Spleen (tissue), 11 donors: ENCODE data around the gene ITGA7. TPM values are rescaled to one million over a fixed set of nuclear protein-coding genes. Genes with fewer than 3 reads are reported as not detected.

Experiments
- DNase-seq: peaks from one replicate; pipeline ENCODE4 v3.0.0-alpha.2; 2020
- H3K27ac ChIP-seq, 8 donors: fragments of 200-600 bp; sonication (generic) in 7 of 8; 1 replicate in 4 of 8; 2 replicates in 4 of 8; pipeline versions ENCODE4 v1.5.0 to v1.8.0; 2016 to 2021; ENCODE audit warnings: inconsistent platforms in 4 of 8, mild to moderate bottlenecking in 4 of 8, moderate library complexity in 1 of 8
- H3K27me3 ChIP-seq, 7 donors: fragments of 200-600 bp; sonication (generic) in 6 of 7; replicated peaks in 1 of 7; 1 replicate in 4 of 7; 2 replicates in 3 of 7; pipeline versions ENCODE4 v1.5.0 to v1.8.0; 2016 to 2021; ENCODE audit warnings: inconsistent platforms in 3 of 7, mild to moderate bottlenecking in 1 of 7
- H3K36me3 ChIP-seq, 6 donors: fragments of 200-600 bp; sonication (generic) in 5 of 6; 1 replicate in 4 of 6; 2 replicates in 2 of 6; pipeline versions ENCODE4 v1.5.0 to v1.8.0; 2016 to 2021; ENCODE audit warnings: inconsistent platforms in 2 of 6
- H3K4me1 ChIP-seq, 6 donors: fragments of 200-600 bp; sonication (generic) in 5 of 6; 1 replicate in 3 of 6; 2 replicates in 3 of 6; pipeline versions ENCODE4 v1.5.0 to v1.8.0; 2016 to 2021; ENCODE audit warnings: inconsistent platforms in 3 of 6
- H3K4me3 ChIP-seq, 8 donors: fragments of 200-600 bp; sonication (generic) in 7 of 8; 1 replicate in 4 of 8; 2 replicates in 4 of 8; pipeline versions ENCODE4 v1.5.0 to v1.8.0; 2016 to 2021; ENCODE audit warnings: inconsistent platforms in 4 of 8, mild to moderate bottlenecking in 4 of 8, moderate library complexity in 2 of 8
- H3K9me3 ChIP-seq, 8 donors: fragments of 200-600 bp; sonication (generic) in 7 of 8; 1 replicate in 4 of 8; 2 replicates in 4 of 8; pipeline versions ENCODE4 v1.5.0 to v1.8.0; 2016 to 2021; ENCODE audit warnings: inconsistent platforms in 4 of 8
- POLR2A ChIP-seq, 3 donors: fragments of 450-650 bp; IDR thresholded peaks; one replicate each; pipeline ENCODE4 v1.5.1; 2017; ENCODE audit warnings: antibody characterized with exemption in 3 of 3, mild to moderate bottlenecking in 1 of 3
- POLR2AphosphoS5 ChIP-seq, 3 donors: sonication (generic); formaldehyde crosslinking; IDR thresholded peaks; one replicate each; pipeline ENCODE4 v1.5.1; 2017; ENCODE audit warnings: antibody characterized with exemption in 3 of 3
- WGBS, 5 donors: extraction: QIAGEN DNeasy Blood & Tissue Kit in 3 of 5; methylation state at CpG; one replicate each; pipeline versions ENCODE4 v1.1.5 to v1.1.7; 2013 to 2018; 5-methylcytosine and 5-hydroxymethylcytosine counted together
- intact Hi-C: fragments of 100-400 bp; cut with DNase I; formaldehyde crosslinking; loops from one replicate; pipeline ENCODE4 v1.15.0; 2023; ENCODE audit warnings: low total_unique reads
- polyA plus RNA-seq, 3 donors: library from polyadenylated mRNA; stranded (reverse); fragments of 200-250 nt; gene quantifications; one replicate each; pipeline ENCODE4 v1.2.1, GENCODE V29; 2013
- total RNA-seq, 7 donors: library from RNA; depleted of rRNA in 3 of 7; stranded (reverse); fragments of >200 nt in 3 of 7; fragmentation: NEBNext Ultra II Directional in 4 of 7; extraction: Animal tissue kit (Norgen Biotek cat#: 25700) in 4 of 7; gene quantifications; one replicate each; pipeline versions ENCODE4 v1.1.0 to v1.2.1, GENCODE V29; 2016 to 2021
- TF ChIP-seq, protein P1 (sequence below), 11 experiments: fragments of 200-600 bp in 7 of 11; fragments of 450-650 bp in 4 of 11; sonication (generic) in 4 of 11; IDR thresholded peaks in 8 of 11; conservative IDR thresholded peaks in 3 of 11; 1 replicate in 7 of 11; 2 replicates in 4 of 11; pipeline versions ENCODE4 v1.4.0 to v1.8.0; 2016 to 2021; ENCODE audit warnings: antibody characterized with exemption in 11 of 11, inconsistent platforms in 4 of 11, mild to moderate bottlenecking in 1 of 11
- donor health status: healthy with polysubstance abuse.
- donor health status: DM: no; HTN: no; CAD: no; lungs with moderate emphysema.
- donor health status: DM: no; HTN: no; CAD: no.
- donor health status: Bipolar disorder and iron deficiency.
- donor health status: healthy.
- donor health status: DM: no; HTN: no; CAD: no.
- donor health status: DM: yes; HTN: yes; CAD: no.

The ITGA7 gene
- total and polyA plus RNA-seq, 10 donors = 4.4 to 93.2 (median 19.6) TPM

DNA sequence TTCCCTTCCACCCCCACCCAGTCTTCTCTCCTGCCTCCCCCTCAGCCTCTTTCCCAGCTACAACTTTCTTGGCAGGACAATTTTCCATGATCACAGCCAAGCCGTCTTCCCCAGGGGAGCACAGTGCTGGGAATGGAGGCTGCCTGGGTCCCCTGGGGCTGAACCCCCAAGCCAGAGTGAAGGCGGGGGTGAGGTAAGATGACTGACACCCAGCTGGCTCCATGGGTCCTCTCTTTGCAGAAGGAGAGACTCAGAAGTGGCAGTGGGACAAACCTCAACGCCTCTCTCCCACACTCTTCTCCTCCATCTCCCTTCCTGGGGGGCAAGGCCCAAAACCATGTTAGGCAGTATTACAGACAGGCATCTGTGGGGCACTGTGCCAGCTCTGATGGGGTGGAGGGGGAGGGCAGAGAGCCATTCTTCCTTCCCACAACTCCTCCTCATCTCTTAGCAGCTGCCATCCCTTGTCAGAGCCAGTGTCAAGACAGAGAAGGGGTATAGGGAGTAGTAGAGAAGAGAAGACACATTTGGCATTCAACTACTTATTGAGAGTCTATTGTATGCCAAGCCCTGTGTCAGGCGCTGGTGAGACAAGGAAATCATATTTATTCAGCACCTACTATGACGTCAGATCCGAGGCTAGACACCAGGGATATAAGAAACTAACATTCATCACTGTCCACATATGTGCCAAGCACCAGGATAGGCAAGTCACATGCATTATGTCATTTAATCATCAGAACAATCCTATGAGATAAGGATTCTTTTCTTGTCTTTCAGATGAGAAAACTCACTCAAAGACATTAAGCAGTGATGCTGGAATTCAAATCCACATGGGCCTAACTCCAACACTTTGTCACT is 3.6 kb downstream of the ITGA7 start:
- no peak overlapping the region for H3K4me3 ChIP-seq

DNA sequence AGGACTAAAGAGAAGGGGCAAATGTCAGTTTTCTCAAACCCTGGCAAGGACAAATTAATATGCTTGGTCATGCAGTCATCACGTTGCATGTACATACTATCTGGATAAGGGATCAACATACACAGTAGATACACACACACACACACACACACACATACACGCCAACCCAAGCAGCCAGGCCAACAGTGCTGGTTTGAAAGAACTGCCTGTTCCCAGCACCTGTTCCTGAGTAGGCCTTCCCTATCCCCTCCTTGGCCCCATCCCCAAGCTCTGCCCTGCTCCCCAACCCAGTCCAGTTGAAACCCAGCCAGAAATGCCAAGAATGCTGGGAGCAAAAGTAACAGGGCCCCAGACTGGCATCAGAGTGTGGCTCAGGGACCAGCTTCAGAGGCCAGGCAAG is 4.4 kb downstream of the ITGA7 start:
- H3K36me3 ChIP-seq = no peaks in the 10 kb centered on the region
- no peak for TF ChIP-seq POLR2A (IDR thresholded peaks at IDR 0.05)
- TF ChIP-seq, protein P1, sequence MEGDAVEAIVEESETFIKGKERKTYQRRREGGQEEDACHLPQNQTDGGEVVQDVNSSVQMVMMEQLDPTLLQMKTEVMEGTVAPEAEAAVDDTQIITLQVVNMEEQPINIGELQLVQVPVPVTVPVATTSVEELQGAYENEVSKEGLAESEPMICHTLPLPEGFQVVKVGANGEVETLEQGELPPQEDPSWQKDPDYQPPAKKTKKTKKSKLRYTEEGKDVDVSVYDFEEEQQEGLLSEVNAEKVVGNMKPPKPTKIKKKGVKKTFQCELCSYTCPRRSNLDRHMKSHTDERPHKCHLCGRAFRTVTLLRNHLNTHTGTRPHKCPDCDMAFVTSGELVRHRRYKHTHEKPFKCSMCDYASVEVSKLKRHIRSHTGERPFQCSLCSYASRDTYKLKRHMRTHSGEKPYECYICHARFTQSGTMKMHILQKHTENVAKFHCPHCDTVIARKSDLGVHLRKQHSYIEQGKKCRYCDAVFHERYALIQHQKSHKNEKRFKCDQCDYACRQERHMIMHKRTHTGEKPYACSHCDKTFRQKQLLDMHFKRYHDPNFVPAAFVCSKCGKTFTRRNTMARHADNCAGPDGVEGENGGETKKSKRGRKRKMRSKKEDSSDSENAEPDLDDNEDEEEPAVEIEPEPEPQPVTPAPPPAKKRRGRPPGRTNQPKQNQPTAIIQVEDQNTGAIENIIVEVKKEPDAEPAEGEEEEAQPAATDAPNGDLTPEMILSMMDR (IDR thresholded peaks at IDR 0.05 in 8 of 11, conservative IDR thresholded peaks at IDR 0.05 in 3 of 11) = no peak
- 69 to 84% (median 73%) methylated on average over 2 of the region's 2 CpGs for WGBS, 5 donors
- H3K4me1 ChIP-seq = peaks cover 2 to 39% (median 19%) of the 10 kb centered on the region in 6 donors
- DNase-seq = peak; percentile 18
- no peaks in the 10 kb centered on the region for H3K9me3 ChIP-seq
- intact Hi-C loops = no loop called here
- no peak overlapping the region for H3K4me3 ChIP-seq
- H3K27ac ChIP-seq = no peak overlapping the region
- H3K27me3 ChIP-seq = peaks cover 0 to 14% (median 0%) of the 10 kb centered on the region in 7 donors

More for the DNA sequence above, 3.6 kb downstream of the ITGA7 start:
- peaks cover 11 to 47% (median 26%) of the 10 kb centered on the region in 6 donors for H3K4me1 ChIP-seq
- intact Hi-C loops = no loop called here
- no peaks in the 10 kb centered on the region for H3K36me3 ChIP-seq
- 69 to 85% (median 79%) methylated on average over 6 of the region's 6 CpGs for WGBS, 5 donors
- peaks cover 0 to 23% (median 0%) of the 10 kb centered on the region in 7 donors for H3K27me3 ChIP-seq
- H3K9me3 ChIP-seq = no peaks in the 10 kb centered on the region
- TF ChIP-seq POLR2A (IDR thresholded peaks at IDR 0.05) (no peak), POLR2AphosphoS5 (IDR thresholded peaks at IDR 0.05) (no peak)
- TF ChIP-seq, protein P1 (IDR thresholded peaks at IDR 0.05 in 8 of 11, conservative IDR thresholded peaks at IDR 0.05 in 3 of 11) = no peak
- no peak overlapping the region for H3K27ac ChIP-seq
- DNase-seq = peak; percentile 20

DNA sequence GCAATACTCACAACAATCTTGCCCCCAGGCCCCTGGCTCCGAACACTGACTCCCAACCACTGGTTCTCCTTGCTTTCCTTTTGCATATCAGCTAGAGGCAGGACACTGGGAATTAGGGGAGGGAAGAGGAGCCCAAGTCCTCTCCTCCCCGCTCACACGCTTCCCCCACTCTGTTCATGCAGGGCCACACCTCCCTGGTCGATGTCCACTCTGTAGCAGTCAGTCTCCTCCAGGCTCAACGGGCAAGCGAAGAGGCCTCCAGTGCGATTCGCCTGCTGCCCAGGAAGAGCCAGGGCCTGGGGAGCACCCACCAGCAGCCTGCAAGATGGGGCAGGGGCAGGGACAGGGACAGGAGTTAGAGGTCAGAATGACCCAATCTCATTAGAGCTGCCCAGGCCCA is 4.8 kb downstream of the ITGA7 start:
- no peak overlapping the region for H3K27ac ChIP-seq
- intact Hi-C loops = no loop called here
- H3K4me1 ChIP-seq = peaks cover 0 to 34% (median 15%) of the 10 kb centered on the region in 6 donors
- H3K4me3 ChIP-seq = no peak overlapping the region
- H3K9me3 ChIP-seq = no peaks in the 10 kb centered on the region
- TF ChIP-seq, protein P1 (IDR thresholded peaks at IDR 0.05 in 8 of 11, conservative IDR thresholded peaks at IDR 0.05 in 3 of 11) = no peak
- TF ChIP-seq POLR2AphosphoS5 (IDR thresholded peaks at IDR 0.05) (no peak), POLR2A (IDR thresholded peaks at IDR 0.05) (no peak)
- peak; percentile 60 for DNase-seq
- H3K27me3 ChIP-seq = peaks cover 0 to 11% (median 0%) of the 10 kb centered on the region in 7 donors
- WGBS, 5 donors = 80 to 98% (median 90%) methylated on average over 8 of the region's 8 CpGs
- H3K36me3 ChIP-seq = no peaks in the 10 kb centered on the region

DNA sequence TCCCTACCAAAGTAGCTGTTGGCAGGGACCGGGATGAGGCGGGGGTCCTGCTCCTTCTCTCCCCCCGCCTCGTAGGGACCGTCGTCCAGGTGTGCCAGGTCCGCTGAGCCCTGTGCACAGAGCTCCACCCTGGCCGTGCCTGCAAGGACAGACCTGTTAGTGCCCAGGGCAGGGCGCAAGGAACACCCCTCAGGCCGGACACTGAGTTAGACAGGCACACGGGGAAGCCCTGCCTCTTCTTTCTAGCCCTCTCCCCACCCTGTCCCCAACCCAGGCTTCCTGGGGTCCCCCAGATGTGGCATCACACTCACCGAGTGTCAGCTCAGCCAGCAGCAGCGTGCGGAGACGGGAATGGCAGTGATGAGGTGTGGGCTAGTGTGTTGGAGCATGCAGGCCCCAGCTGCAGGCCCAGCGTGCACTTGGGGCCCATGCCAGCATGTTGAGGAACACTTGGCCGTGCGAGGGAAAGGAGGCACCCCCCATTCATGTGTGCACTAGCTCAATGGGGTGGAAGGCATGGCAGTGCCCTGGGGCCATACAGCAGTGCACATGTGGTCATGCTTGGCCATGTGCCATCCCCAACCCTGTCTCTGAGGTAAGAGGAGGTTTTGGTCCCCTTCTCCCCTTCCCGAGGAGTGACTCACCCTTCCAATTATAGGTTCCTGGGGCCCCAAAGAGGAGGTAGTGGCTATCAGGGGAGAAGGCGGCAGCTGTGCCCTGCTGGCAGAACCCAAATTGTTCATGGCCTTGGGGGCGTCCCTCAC is 7.3 kb downstream of the ITGA7 start:
- WGBS, 5 donors = 78 to 89% (median 88%) methylated on average over 12 to 21 of the region's 21 CpGs
- H3K36me3 ChIP-seq = peaks cover 0 to 14% (median 0%) of the 10 kb centered on the region in 6 donors

More for the DNA sequence above, 7.3 kb downstream of the ITGA7 start:
- intact Hi-C loops = no loop called here
- no peak overlapping the region for H3K4me3 ChIP-seq
- no peak for TF ChIP-seq POLR2AphosphoS5 (IDR thresholded peaks at IDR 0.05)
- TF ChIP-seq POLR2A (IDR thresholded peaks at IDR 0.05) = no peak
- TF ChIP-seq, protein P1 (IDR thresholded peaks at IDR 0.05 in 8 of 11, conservative IDR thresholded peaks at IDR 0.05 in 3 of 11) = no peak
- no peak overlapping the region for H3K27ac ChIP-seq
- no peaks in the 10 kb centered on the region for H3K27me3 ChIP-seq
- no peaks in the 10 kb centered on the region for H3K9me3 ChIP-seq
- DNase-seq = peak; percentile 68
- peaks cover 0 to 10% (median 0%) of the 10 kb centered on the region in 6 donors for H3K4me1 ChIP-seq
